HK-2 (cell line): ENCODE data around the gene RYR2.
"Not testable (repeated sequence)": the region's sequence is repeated elsewhere in the genome, so short reads cannot be mapped to it uniquely, and the experiment has no call there.

Experiments
- DNase-seq: peaks from one replicate; pipeline ENCODE4 v3.0.0-alpha.2; 2018; ENCODE audit not compliant: unreplicated experiment

The RYR2 gene

GRCh38 chr1:237249120-237249519 is 207.1 kb downstream of the RYR2 start:
- no peak for DNase-seq

DNA sequence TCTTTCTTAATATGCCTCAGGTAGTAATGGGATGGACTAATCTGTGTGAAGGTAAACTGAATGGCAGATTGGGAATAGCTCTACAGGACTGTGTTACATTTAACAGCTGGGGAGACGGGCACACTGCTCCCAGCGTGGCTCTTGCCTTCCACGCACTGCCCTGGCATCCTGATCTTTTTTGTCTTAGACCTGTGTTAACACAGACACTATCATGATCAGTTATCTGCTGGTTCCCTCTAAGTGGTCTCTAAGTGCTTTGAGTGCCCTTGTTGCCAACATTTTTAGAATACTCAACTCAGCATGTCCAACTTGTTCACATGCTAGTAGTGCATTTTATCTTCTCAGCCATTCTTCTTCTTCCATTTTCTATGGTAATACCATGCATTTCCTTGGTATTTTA is 208.1 kb downstream of the RYR2 start:
- DNase-seq = no peak

DNA sequence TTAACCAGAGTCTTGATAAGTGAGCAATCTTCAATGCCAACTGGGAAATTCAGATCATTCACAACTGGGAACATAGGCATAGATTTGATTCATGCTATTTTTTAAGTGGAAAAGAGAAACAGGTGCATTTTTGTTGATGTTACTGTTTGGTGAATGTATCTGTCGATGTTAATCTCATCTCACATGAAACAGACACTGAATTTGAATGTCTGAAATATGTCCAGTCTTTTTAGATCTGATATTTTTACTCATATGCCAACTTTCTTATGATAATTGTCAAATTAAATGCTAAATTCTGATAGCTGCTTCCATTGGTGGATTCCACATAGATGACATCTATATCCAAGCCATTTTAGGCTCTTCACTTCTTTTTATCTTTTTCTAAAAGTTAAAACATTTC is 213.1 kb downstream of the RYR2 start:
- no peak for DNase-seq

DNA sequence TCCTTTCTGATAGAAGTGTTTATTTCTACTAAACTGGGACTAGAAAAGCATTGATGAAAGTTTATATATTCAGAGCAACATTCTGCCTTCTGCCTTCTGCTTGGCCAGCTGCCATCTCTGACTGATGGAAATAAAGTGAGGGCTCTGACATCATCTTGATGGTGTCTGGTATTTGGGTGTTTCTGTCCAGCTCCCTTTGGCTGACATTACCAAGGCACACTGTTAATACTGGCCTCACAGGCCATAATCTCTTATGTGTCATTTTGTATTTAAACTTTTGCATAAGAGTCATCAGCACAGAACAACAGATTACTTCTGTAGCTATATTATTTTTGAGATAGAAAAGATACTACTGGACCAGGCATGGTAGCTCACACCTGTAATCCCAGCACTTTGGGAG is 216.9 kb downstream of the RYR2 start:
- no peak for DNase-seq

GRCh38 chr1:237261198-237261597 is 219.2 kb downstream of the RYR2 start:
- DNase-seq = no peak

DNA sequence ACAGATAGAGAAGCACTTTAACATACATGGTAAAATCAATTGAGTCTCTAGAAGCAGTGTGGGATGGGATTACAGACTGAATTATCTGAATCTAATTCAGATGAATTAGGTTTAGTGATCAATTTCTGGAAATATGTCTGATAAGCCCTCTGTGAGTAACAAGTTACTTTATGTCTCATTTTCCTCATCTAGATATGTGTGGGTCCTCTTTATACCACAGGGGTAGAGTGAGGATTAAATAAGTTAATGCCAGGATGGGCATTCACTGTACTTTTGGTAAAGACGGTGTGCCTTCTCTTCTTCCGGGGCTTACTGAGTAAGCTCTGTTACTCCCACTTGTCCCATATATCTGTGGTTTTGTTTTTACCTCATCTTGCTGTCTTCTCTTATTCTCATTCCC is 225.8 kb downstream of the RYR2 start:
- DNase-seq = no peak

DNA sequence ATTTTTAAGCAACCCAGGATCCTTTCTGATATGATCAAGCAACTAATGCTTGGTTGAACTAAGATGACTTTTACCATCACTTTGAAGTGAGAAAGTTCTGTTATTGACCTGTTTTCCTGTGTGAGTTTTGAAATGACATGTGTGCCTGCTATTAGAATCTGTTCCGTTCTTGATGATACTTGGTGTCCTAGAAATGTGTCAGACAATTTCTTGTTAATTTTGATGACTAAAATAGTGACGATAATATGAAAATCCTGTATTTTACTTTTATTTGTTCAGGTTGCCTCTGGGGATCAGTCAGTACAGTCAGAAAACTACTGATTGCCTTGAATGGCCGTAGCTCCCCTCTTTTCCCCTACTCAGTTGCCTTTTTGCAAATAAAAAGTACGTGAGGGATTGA is 228.0 kb downstream of the RYR2 start:
- DNase-seq = no peak

GRCh38 chr1:237270353-237270752 is 228.4 kb downstream of the RYR2 start:
- no peak for DNase-seq

DNA sequence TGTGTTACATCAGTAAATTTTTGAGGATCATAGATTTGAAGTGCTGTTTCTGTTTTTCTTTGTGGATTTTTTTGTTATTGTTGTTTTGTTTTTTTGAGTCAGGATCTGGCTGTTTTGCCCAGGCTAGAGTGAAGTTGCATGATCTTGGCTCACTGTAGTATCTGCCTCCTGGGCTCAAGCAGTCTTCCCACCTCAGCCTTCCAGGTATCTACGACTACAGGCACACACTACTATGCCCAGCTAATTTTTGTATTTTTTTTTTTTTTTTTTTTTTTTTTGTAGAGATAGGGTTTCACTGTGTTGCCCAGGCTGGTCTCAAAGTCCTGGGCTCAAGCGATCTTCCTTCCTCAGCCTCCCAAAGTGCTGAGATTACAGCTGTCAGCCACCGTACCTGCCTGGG is 236.0 kb downstream of the RYR2 start:
- DNase-seq = not testable (repeated sequence)

- DNase-seq = no peak
Observed at GRCh38 chr1:237279629-237280028, 237.6 kb downstream of the RYR2 start.

DNA sequence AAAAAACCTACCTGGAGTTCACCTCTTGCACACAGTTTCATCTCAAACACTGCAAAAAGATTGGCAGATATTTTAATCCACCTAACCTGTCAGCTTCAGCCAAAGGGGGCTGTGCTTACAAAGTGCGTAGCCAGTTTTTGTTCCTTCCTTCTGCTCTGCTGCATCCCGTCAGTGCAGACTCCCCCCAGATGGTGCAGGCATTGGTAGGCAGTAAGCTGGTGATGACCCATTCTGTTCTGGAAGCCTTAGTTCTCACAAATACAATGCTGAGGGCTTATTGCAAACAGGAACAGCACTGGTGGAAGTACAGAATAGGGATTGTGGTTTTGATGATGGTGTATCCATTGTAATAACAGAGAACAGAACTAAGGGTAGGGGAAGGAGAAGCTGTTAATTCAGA is 239.5 kb downstream of the RYR2 start:
- no peak for DNase-seq

DNA sequence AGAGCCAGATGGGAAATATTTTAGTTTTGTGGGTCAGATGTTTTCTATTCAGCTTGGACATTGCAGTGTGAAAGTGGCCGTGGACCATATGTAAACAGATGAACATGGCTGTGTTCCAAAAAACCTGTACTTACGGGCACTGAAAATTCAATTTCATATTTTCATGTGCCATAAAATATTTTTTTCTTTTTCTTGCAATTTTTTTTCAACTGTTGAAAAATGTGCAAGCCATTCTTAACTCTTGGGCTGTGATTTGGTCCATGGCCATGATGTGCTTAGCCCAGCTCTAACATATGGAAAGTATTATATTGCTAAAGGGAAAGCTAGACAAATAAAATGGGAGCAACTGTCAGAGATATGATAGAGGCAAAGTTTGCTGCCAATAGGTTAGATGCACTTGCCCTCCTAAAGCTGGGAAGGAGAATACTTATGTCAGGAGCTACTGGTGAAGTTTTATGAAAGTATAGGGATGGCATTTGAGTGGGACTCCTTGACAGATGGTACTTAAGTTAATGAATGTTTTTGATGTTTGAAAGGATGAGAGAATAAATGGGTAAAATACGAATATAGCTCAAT is 240.3 kb downstream of the RYR2 start:
- no peak for DNase-seq

DNA sequence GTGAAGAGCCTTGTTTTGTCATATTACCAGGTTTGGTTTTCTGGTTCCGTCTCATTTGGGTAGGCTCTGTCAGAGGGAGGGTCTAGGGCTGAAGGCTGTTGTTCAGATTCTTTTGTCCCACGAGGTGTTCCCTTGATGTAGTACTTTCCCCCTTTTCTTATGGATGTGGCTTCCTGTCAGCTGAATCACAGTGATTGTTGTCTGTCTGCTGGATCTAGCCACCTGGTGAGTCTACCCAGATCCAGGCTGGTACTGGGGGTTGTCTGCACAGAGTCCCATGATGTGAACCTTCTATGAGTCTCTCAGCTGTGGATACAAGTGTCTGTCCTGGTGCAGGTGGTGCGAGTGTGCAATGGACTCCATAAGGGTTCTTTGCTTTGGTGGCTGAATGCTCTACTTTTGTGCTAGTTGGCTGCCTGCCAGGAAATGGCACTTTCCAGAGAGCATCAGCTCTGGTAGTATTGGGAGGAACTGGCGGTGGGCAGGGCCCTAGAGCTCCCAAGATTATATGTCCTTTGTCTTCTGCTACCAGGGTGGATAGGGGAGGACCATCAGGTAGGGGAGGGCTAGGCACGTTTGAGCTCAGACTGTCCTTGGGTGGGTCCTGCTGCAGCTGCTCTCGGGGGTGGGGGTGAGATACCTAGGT is 246.0 kb downstream of the RYR2 start:
- no peak for DNase-seq

GRCh38 chr1:237293804-237294203 is 251.8 kb downstream of the RYR2 start:
- DNase-seq = no peak

DNA sequence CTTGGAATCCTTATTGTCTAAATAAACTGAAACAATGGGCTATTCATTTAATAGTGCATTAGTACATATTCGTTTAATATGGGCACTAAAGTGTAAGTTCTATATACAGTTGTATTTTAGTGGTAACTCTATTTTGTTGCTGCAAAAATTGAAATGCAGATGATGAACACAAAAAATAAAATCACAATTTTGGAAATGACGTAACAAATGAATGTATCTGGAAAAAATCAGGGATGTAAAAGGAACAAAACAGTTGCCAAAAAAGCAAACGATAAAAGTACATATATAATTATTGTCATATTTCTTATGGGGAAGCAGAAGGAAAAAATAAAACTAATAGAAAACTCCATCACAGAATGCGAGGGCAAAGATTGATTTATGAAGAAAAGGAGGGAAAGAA is 254.9 kb downstream of the RYR2 start:
- no peak for DNase-seq

GRCh38 chr1:237300642-237301041 is 258.7 kb downstream of the RYR2 start:
- no peak for DNase-seq

DNA sequence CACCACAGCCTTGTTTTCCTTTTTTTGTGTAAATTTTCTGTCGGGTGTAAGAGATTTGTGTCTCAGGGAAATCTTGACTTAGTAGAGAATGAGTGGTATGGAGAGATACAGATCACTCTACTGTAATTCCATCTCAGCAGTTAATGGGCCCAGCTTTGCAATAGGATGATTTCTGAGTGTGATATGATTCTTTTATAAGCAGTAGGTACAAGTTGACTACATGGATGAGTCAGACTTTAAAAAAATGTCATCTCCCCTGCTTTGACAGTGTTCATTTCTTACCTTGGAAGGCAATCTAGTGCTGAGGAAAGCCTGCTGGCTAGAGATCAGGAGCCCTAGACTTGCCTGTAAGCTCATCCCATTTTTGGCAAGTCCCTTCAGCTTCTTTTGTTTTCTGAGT is 261.9 kb downstream of the RYR2 start:
- no peak for DNase-seq

DNA sequence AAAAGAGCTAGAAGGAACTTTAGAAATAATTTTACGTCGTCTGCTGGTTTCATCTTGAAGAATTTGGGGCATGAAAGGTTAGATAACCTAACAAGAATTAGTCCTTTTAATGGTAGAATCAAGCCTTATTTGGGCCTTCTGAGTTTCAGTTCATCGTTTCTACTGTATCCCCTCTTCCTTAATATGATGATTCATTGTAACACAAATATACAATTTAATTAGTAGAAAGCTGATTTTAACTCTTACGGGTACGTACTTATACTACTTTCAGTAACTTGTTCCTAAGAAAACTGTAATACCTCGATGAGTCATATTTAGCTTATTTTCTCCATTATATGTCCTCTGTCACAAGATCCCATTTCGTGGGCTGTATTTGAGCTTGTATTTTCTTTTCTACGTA is 264.7 kb downstream of the RYR2 start:
- DNase-seq = no peak

GRCh38 chr1:237309595-237310118 is 267.7 kb downstream of the RYR2 start:
- DNase-seq = no peak

GRCh38 chr1:237316352-237316751 is 274.4 kb downstream of the RYR2 start:
- no peak for DNase-seq

GRCh38 chr1:237318748-237319147 is 276.8 kb downstream of the RYR2 start:
- DNase-seq = no peak

DNA sequence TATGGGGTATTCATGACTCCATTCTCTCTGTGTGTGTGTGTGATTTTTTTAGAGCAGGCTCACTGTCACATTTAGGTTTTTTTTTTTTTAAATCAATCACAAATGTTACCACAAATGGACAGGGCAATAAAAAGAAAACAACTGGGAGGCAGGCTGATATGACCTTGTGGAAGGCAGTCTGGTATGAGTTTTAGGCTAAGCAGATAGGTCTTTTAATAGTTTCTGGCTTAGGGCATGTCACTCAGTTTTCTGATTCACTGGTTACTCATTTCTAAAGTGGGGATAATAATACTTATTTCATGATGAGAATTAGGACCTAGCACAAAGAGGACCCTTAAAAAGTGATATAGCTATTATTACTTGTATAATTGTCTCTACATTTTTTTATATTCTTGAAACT is 278.9 kb downstream of the RYR2 start:
- no peak for DNase-seq

DNA sequence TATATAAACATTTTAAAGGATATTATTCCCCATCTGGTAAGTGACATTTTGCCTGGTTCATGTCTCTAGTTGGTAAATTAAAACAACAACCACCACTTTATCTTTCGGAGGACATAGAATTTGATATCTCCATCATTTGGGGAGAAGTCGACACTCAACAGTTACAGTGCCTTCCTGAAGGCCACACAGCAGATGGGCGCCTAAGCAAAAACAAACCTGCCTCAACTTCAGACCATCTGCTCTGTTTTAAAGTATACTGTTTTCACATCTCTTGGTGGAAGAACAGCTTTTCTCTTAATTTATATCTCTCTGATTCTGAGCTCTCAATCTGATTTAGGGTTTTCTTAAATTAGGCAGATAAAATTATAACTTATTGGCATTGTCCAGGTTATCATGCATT is 282.2 kb downstream of the RYR2 start:
- DNase-seq = no peak

GRCh38 chr1:237327061-237327460 is 285.1 kb downstream of the RYR2 start:
- no peak for DNase-seq
